Nephron progenitor cell (in vitro differentiated cells): ENCODE results near the gene CACNA1S.
A peak's percentile ranks its signal among the peaks of the same experiment; 100 is the strongest.

Experiments
- DNase-seq: peaks from one replicate; pipeline ENCODE4 v3.0.0; 2021
- H3K27ac Mint-ChIP-seq: 2 replicates; pipeline ENCODE4 v1.8.0; 2021; ENCODE audit warnings: mild to moderate bottlenecking, moderate library complexity, mixed read lengths
- H3K27me3 Mint-ChIP-seq: 2 replicates; pipeline ENCODE4 v1.8.0; 2021; ENCODE audit warnings: mild to moderate bottlenecking, low read depth, mixed read lengths; ENCODE audit not compliant: poor library complexity
- H3K36me3 Mint-ChIP-seq: 2 replicates; pipeline ENCODE4 v1.8.0; 2021; ENCODE audit warnings: low read depth, mixed read lengths
- H3K4me1 Mint-ChIP-seq: 2 replicates; pipeline ENCODE4 v1.8.0; 2021; ENCODE audit warnings: mixed read lengths
- H3K4me3 Mint-ChIP-seq: 2 replicates; pipeline ENCODE4 v1.8.0; 2021; ENCODE audit warnings: mild to moderate bottlenecking, moderate library complexity, mixed read lengths
- H3K9me3 Mint-ChIP-seq: 2 replicates; pipeline ENCODE4 v1.8.0; 2021; ENCODE audit warnings: mild to moderate bottlenecking, moderate library complexity, mixed read lengths
- TF ChIP-seq, protein P1 (sequence below): fragments of 200-600 bp; sonication (generic); IDR thresholded peaks from 2 replicates; pipeline ENCODE4 v1.5.0; 2021; ENCODE audit warnings: antibody characterized with exemption

The CACNA1S gene

GRCh38 chr1:201109651-201110050, 2.6 kb downstream of the CACNA1S start:
- Mint-ChIP-seq H3K4me3 (no peak overlapping the region), H3K27ac (no peak overlapping the region), H3K36me3 (no peaks in the 10 kb centered on the region), H3K9me3 (no peaks in the 10 kb centered on the region), H3K4me1 (peaks cover 18% of the 10 kb centered on the region), H3K27me3 (peaks cover 38% of the 10 kb centered on the region)
- TF ChIP-seq, protein P1, sequence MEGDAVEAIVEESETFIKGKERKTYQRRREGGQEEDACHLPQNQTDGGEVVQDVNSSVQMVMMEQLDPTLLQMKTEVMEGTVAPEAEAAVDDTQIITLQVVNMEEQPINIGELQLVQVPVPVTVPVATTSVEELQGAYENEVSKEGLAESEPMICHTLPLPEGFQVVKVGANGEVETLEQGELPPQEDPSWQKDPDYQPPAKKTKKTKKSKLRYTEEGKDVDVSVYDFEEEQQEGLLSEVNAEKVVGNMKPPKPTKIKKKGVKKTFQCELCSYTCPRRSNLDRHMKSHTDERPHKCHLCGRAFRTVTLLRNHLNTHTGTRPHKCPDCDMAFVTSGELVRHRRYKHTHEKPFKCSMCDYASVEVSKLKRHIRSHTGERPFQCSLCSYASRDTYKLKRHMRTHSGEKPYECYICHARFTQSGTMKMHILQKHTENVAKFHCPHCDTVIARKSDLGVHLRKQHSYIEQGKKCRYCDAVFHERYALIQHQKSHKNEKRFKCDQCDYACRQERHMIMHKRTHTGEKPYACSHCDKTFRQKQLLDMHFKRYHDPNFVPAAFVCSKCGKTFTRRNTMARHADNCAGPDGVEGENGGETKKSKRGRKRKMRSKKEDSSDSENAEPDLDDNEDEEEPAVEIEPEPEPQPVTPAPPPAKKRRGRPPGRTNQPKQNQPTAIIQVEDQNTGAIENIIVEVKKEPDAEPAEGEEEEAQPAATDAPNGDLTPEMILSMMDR = no peak
- DNase-seq = no peak

DNA sequence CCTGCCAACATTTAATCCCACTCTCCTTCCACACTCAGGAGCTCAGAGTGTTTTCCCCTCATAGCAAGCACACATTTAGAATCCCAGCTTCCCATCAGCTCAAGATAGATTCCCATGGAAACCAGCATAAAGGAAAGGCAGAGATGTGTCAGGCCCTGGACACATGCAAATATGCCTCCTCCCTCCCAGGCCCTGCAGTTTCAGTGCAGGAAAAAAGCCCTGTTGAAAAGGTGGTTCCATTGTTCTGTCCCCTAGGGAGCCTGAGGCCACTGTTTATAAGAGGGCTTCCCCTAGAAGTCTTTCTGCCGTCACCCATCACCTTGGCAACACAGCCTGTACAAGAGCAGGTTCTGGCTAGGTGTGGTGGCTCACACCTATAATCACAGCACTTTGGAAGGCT, 3.6 kb downstream of the CACNA1S start:
- peaks cover 26% of the 10 kb centered on the region for H3K4me1 Mint-ChIP-seq
- peaks cover 29% of the 10 kb centered on the region for H3K27me3 Mint-ChIP-seq
- peak overlapping the region; percentile 42 for H3K27ac Mint-ChIP-seq
- DNase-seq = no peak
- TF ChIP-seq, protein P1 = no peak
- H3K9me3 Mint-ChIP-seq = no peaks in the 10 kb centered on the region
- no peaks in the 10 kb centered on the region for H3K36me3 Mint-ChIP-seq
- no peak overlapping the region for H3K4me3 Mint-ChIP-seq

- H3K27me3 Mint-ChIP-seq = peaks cover 18% of the 10 kb centered on the region
- TF ChIP-seq, protein P1 = no peak
- no peaks in the 10 kb centered on the region for H3K36me3 Mint-ChIP-seq
- DNase-seq = no peak
- no peaks in the 10 kb centered on the region for H3K9me3 Mint-ChIP-seq
- peaks cover 16% of the 10 kb centered on the region for H3K4me1 Mint-ChIP-seq
- no peak overlapping the region for H3K4me3 Mint-ChIP-seq
- H3K27ac Mint-ChIP-seq = no peak overlapping the region
These were observed 6.5 kb downstream of the CACNA1S start for GRCh38 chr1:201105688-201106087.

DNA sequence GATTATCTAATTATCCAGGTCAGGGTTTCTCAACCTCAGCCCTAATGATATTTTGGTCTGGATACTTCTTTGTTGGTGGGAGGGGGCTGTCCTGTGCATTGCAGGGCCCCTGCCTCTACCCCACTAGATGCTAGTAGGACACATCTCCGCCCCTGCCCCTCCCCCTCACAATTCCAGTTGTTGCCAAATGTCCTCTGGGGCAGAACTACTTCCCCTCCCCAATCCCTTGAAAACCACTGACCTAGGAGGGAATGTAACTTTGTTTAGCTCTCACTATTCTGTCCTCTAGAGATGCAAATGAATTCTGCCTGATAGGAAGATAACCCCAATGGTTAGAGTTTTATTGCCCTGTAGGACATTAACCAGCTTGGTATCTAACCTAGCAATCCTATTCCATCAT, 8.1 kb downstream of the CACNA1S start:
- no peak overlapping the region for H3K4me3 Mint-ChIP-seq
- H3K27ac Mint-ChIP-seq = no peak overlapping the region
- no peaks in the 10 kb centered on the region for H3K9me3 Mint-ChIP-seq
- H3K36me3 Mint-ChIP-seq = no peaks in the 10 kb centered on the region
- no peak for DNase-seq
- TF ChIP-seq, protein P1 = no peak
- H3K4me1 Mint-ChIP-seq = peaks cover 29% of the 10 kb centered on the region
- peaks cover 17% of the 10 kb centered on the region for H3K27me3 Mint-ChIP-seq

- H3K36me3 Mint-ChIP-seq = no peaks in the 10 kb centered on the region
These were observed 8.6 kb downstream of the CACNA1S start for GRCh38 chr1:201103666-201104065.

More at GRCh38 chr1:201103666-201104065, 8.6 kb downstream of the CACNA1S start:
- Mint-ChIP-seq H3K4me1 (peaks cover 32% of the 10 kb centered on the region), H3K9me3 (no peaks in the 10 kb centered on the region), H3K4me3 (no peak overlapping the region), H3K27me3 (peaks cover 18% of the 10 kb centered on the region), H3K27ac (no peak overlapping the region)
- DNase-seq = no peak
- TF ChIP-seq, protein P1 = no peak
